ENCODE results near the gene NRP2.

GRCh38 chr2:205806143-205806905, 124.0 kb downstream of the NRP2 start:
- TF ChIP-seq REST (IDR thresholded peaks at IDR 0.05; ENCODE audit: low read depth) (no peak), FOXM1 (IDR thresholded peaks at IDR 0.05; ENCODE audit: borderline replicate concordance, low read depth) (no peak), TEAD4 (IDR thresholded peaks at IDR 0.05) (no peak), RAD21 (IDR thresholded peaks at IDR 0.05; ENCODE audit: low read depth) (no peak), CEBPB (IDR thresholded peaks at IDR 0.05) (no peak), YY1 (IDR thresholded peaks at IDR 0.05; ENCODE audit: low read depth) (no peak)
